ENCODE measurements around the gene OR2D2. TPM values are rescaled to one million over a fixed set of nuclear protein-coding genes. Genes with fewer than 3 reads are reported as not detected.

Gene OR2D2
- total and polyA plus RNA-seq, 2 experiments from 2014 or later: 0.24 TPM

GRCh38 chr11:6875761-6876160 is 16.5 kb downstream of the OR2D2 start:
- ATAC-seq: no peak
- Histone ChIP-seq H3K79me2 (replicated peaks; ENCODE audit: insufficient read depth) (no peaks in the 10 kb centered on the region), H2AFZ (no peak overlapping the region), H3K27me3 (ENCODE audit: insufficient read depth) (no peaks in the 10 kb centered on the region), H3F3A (replicated peaks; ENCODE audit: low read depth) (no peaks in the 10 kb centered on the region), H3K9me2 (ENCODE audit: insufficient read depth) (no peaks in the 10 kb centered on the region), H3K4me3 (no peak overlapping the region), H3K4me1 (ENCODE audit: insufficient read depth) (no peaks in the 10 kb centered on the region), H4K20me1 (replicated peaks; ENCODE audit: insufficient read depth) (no peaks in the 10 kb centered on the region), H3K27ac (ENCODE audit: low read depth) (no peak overlapping the region), H3K36me3 (ENCODE audit: insufficient read depth) (no peaks in the 10 kb centered on the region), H3K4me2 (no peak overlapping the region)
- TF ChIP-seq REST (IDR thresholded peaks at IDR 0.05; ENCODE audit: unreplicated experiment) (peak; percentile 28), ZNF462 (CRISPR knock-in tag; IDR thresholded peaks at IDR 0.05) (no peak)
- DNase-seq (ENCODE audit: low spot score): no peak
- H3K4me3 Mint-ChIP-seq: no peak overlapping the region
- H3K9me3 Mint-ChIP-seq: 0 out of 3 replicates have a peak, but pooled peaks cover 3% of the 10 kb centered on the region
- no peaks in the 10 kb centered on the region for H3K27me3 Mint-ChIP-seq (ENCODE audit: insufficient read depth, low read depth, poor library complexity)
- no peak overlapping the region for H3K27ac Mint-ChIP-seq
- no peaks in the 10 kb centered on the region for H3K36me3 Mint-ChIP-seq (ENCODE audit: low read depth)
- no peaks in the 10 kb centered on the region for H3K4me1 Mint-ChIP-seq
